G401.6 (cell line): ENCODE measurements around the gene MYMX.

ENCODE experiments used
- FAIRE-seq: peaks from 2 replicates; lab custom pipeline; 2012; peaks lifted over from hg19 to GRCh38; lab: Jason Lieb, UNC

Gene MYMX

DNA sequence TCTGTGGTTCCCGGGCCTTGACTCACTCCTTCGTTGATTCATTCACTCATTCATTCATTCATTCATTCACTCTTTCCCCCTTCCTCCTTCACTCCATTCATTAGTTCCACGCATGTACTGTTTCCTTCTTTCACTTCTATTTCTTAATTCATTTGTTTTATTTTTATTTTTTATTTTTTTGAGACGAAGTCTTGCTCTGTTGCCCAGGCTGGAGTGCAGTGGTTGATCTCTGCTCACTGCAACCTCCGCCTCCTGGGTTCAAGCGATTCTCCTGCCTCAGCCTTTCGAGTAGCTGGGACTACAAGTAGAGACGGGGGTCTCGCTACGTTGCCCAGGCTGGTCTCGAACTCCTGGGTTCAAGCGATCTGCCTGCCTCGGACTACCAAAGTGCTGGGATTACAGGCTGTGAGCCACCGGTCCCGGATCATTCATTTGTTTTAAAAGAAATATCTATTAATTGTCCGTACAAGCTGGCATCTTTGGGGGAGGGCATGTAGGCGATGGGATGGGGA is 49.1 kb downstream of the MYMX start:
- no peak for FAIRE-seq

DNA sequence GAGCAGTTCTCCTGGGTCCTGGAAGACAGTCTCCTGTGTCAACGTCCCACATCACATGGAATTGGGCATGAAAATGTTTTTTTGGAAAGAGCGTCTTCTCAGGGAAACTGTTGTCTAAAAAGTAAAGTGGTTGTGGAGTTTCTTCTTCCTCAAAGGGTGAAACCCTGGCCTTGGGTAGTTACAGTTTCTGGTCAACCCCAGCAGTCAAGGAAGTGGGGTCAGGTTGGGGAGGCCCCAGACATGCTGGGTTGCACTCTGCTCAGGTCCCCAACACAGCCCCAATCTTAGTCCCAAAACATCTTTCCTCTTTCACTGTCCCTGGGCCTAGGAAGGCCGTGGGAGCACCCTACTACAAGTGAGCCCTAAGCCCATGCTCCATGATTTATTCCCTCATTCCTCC is 49.6 kb downstream of the MYMX start:
- no peak for FAIRE-seq

GRCh38 chr6:44267252-44267651 is 50.5 kb downstream of the MYMX start:
- FAIRE-seq: no peak
